OCI-LY1 (cell line): ENCODE results near the gene IL15RA.

Experiments used
- CTCF ChIP-seq: fragments of 200-600 bp; sonication (generic), shearing (Covaris generic); IDR thresholded peaks from 2 replicates; pipeline ENCODE4 v1.5.1; 2017; ENCODE audit warnings: mild to moderate bottlenecking, antibody characterized with exemption, low read length, moderate library complexity, mixed read lengths
- EZH2 ChIP-seq: fragments of 200-600 bp; sonication (generic), shearing (Covaris generic); IDR thresholded peaks from 2 replicates; pipeline ENCODE4 v1.8.0; 2017; ENCODE audit warnings: borderline replicate concordance, mixed run types, mild to moderate bottlenecking, antibody characterized with exemption, low read length, moderate library complexity, mixed read lengths

GRCh38 chr10:5992398-5992797, 15.1 kb upstream of the IL15RA start:
- TF ChIP-seq CTCF (no peak), EZH2 (no peak)
